GM19397 (cell line): ENCODE results near the gene PARP6.
"Not testable (repeated sequence)": the region's sequence is repeated elsewhere in the genome, so short reads cannot be mapped to it uniquely, and the experiment has no call there.

Source experiments
- ATAC-seq: cut with Tn5 transposase; IDR thresholded peaks from one replicate; pipeline ENCODE4 v1.9.1; 2021; ENCODE audit warnings: mild to moderate bottlenecking, moderate library complexity; ENCODE audit not compliant: unreplicated experiment

Gene PARP6

GRCh38 chr15:72280751-72281150 lies 8.4 kb upstream of the PARP6 start:
- ATAC-seq = no peak

GRCh38 chr15:72278737-72279136 lies 6.4 kb upstream of the PARP6 start:
- no peak for ATAC-seq

- no peak for ATAC-seq
Observed at GRCh38 chr15:72276326-72276700, 4.0 kb upstream of the PARP6 start.

- not testable (repeated sequence) for ATAC-seq
Observed at GRCh38 chr15:72275635-72276325, 3.4 kb upstream of the PARP6 start.

GRCh38 chr15:72272997-72273352 lies 621 bp upstream of the PARP6 start:
- no peak for ATAC-seq

- no peak for ATAC-seq
Observed at GRCh38 chr15:72271895-72272212, 500 bp downstream of the PARP6 start.

- ATAC-seq = no peak
Observed at GRCh38 chr15:72271221-72271620, 1.1 kb downstream of the PARP6 start.

GRCh38 chr15:72269739-72270138 lies 2.6 kb downstream of the PARP6 start:
- ATAC-seq = no peak

GRCh38 chr15:72265031-72265430 lies 7.3 kb downstream of the PARP6 start:
- no peak for ATAC-seq

GRCh38 chr15:72252663-72253299 lies 19.6 kb downstream of the PARP6 start:
- ATAC-seq = no peak

- no peak for ATAC-seq
Observed at GRCh38 chr15:72249142-72249810, 23.1 kb downstream of the PARP6 start.

- ATAC-seq = no peak
Observed at GRCh38 chr15:72248514-72248913, 23.8 kb downstream of the PARP6 start.

GRCh38 chr15:72242775-72243370 lies 29.5 kb downstream of the PARP6 start:
- no peak for ATAC-seq

- ATAC-seq = no peak
Observed at GRCh38 chr15:72239652-72240051, 32.7 kb downstream of the PARP6 start.

- no peak for ATAC-seq
Observed at GRCh38 chr15:72238586-72238985, 33.8 kb downstream of the PARP6 start.

- no peak for ATAC-seq
Observed at GRCh38 chr15:72237853-72238224, 34.5 kb downstream of the PARP6 start.

GRCh38 chr15:72237029-72237852 lies 35.1 kb downstream of the PARP6 start:
- no peak for ATAC-seq

GRCh38 chr15:72236381-72237003 lies 35.9 kb downstream of the PARP6 start:
- no peak for ATAC-seq

- ATAC-seq = no peak
Observed at GRCh38 chr15:72235298-72235697, 37.1 kb downstream of the PARP6 start.

GRCh38 chr15:72233769-72234168 lies 38.6 kb downstream of the PARP6 start:
- ATAC-seq = no peak
